Progenitor cell of endocrine pancreas (in vitro differentiated cells): Measurements from ENCODE around the gene CENPP. TPM values are rescaled to one million over a fixed set of nuclear protein-coding genes. Genes with fewer than 3 reads are reported as not detected.
A peak's percentile ranks its signal among the peaks of the same experiment; 100 is the strongest.

Experiments used
- DNase-seq: peaks from one replicate; pipeline ENCODE4 v3.0.0; 2021; ENCODE audit warnings: low spot score; ENCODE audit not compliant: unreplicated experiment
- H3K27ac Mint-ChIP-seq: 2 replicates; pipeline ENCODE4 v1.8.0; 2021; ENCODE audit warnings: mild to moderate bottlenecking, moderate library complexity, mixed read lengths
- H3K27me3 Mint-ChIP-seq: 2 replicates; pipeline ENCODE4 v1.8.0; 2021; ENCODE audit warnings: mixed read lengths
- H3K36me3 Mint-ChIP-seq: 2 replicates; pipeline ENCODE4 v1.8.0; 2022; ENCODE audit warnings: mixed read lengths; ENCODE audit not compliant: insufficient read depth
- H3K4me1 Mint-ChIP-seq: 2 replicates; pipeline ENCODE4 v1.8.0; 2021; ENCODE audit warnings: low read depth, mixed read lengths
- H3K4me3 Mint-ChIP-seq: 2 replicates; pipeline ENCODE4 v1.8.0; 2021; ENCODE audit warnings: low read depth, mild to moderate bottlenecking, moderate library complexity, mixed read lengths
- H3K9me3 Mint-ChIP-seq: 2 replicates; pipeline ENCODE4 v1.8.0; 2021; ENCODE audit warnings: low read depth, mixed read lengths
- total RNA-seq: library from RNA; stranded (reverse); gene quantifications from 2 replicates; pipeline ENCODE4 v1.2.1, GENCODE V29; 2021
- TF ChIP-seq, protein P1 (sequence below): fragments of 200-600 bp; sonication (generic); IDR thresholded peaks from one replicate; pipeline ENCODE4 v1.5.0; 2021; ENCODE audit warnings: antibody characterized with exemption, mild to moderate bottlenecking; ENCODE audit not compliant: unreplicated experiment

CENPP gene
- total RNA-seq, 1 donor from 2014 or later: 5.0 TPM

DNA sequence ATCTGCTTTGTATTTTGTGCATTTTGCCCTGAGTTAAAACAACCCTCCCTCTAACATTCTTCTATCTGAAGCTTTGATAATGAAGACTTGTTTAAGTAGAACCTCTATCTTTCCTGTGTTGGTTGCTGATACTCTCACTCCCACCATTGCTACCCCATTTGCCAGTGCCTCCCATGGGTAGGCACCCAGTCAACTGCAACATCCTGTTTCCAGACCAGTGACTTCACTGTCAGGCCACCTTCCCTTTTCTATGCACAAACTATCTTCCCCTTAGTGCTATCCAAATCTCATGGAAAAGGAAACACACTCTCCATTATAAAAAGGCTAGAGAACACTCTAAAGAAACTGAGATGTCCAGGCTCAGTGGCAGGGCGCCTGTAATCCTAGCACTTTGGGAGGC, 26.6 kb upstream of the CENPP start:
- Mint-ChIP-seq H3K36me3 (peaks cover 10% of the 10 kb centered on the region), H3K27me3 (no peaks in the 10 kb centered on the region), H3K4me3 (no peak overlapping the region), H3K9me3 (no peaks in the 10 kb centered on the region), H3K27ac (no peak overlapping the region), H3K4me1 (peaks cover 17% of the 10 kb centered on the region)
- DNase-seq: no peak
- TF ChIP-seq, protein P1, sequence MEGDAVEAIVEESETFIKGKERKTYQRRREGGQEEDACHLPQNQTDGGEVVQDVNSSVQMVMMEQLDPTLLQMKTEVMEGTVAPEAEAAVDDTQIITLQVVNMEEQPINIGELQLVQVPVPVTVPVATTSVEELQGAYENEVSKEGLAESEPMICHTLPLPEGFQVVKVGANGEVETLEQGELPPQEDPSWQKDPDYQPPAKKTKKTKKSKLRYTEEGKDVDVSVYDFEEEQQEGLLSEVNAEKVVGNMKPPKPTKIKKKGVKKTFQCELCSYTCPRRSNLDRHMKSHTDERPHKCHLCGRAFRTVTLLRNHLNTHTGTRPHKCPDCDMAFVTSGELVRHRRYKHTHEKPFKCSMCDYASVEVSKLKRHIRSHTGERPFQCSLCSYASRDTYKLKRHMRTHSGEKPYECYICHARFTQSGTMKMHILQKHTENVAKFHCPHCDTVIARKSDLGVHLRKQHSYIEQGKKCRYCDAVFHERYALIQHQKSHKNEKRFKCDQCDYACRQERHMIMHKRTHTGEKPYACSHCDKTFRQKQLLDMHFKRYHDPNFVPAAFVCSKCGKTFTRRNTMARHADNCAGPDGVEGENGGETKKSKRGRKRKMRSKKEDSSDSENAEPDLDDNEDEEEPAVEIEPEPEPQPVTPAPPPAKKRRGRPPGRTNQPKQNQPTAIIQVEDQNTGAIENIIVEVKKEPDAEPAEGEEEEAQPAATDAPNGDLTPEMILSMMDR: no peak

DNA sequence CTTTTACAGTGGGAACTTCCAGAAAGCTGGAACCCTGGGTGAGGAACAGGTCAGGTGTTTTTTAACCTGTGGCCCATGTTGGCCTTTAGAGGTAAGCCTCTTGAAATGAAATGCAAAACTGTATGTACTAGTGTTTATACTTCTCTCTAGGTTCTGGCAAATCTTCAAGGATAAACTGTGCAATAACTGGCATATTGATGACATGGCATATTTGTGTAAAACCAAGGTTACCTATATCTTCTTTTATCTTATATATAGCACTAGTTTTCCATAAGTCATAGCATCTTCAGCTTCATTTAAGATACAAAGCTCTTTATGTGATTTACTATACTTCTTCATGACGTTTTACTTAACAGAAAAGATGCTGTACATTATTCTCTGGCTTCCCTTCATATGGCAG, 24.8 kb upstream of the CENPP start:
- TF ChIP-seq, protein P1: no peak
- H3K27ac Mint-ChIP-seq: no peak overlapping the region
- DNase-seq: no peak
- no peaks in the 10 kb centered on the region for H3K27me3 Mint-ChIP-seq
- peaks cover 2% of the 10 kb centered on the region for H3K4me1 Mint-ChIP-seq
- no peak overlapping the region for H3K4me3 Mint-ChIP-seq
- H3K9me3 Mint-ChIP-seq: no peaks in the 10 kb centered on the region
- peaks cover 16% of the 10 kb centered on the region for H3K36me3 Mint-ChIP-seq

DNA sequence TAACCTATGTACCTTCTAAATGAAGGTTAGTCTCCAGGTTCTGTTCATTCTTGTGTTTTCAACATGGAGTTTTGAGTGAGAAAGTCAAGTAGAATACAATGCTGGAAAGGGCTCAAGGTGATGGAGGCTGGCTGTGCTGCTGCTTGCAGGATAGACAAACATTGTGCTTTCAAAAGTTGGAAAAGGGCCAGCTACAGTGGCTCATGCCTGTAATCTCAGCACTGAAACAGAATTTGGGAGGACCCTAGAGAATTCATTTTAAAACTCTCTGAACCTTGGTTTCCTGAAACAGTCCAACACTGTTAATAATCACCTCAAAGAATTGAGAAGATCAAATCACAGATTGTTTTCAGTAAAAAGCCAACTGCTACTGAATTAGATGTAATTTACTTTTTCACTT, 16.9 kb upstream of the CENPP start:
- TF ChIP-seq, protein P1: no peak
- Mint-ChIP-seq H3K27ac (no peak overlapping the region), H3K9me3 (no peaks in the 10 kb centered on the region), H3K27me3 (no peaks in the 10 kb centered on the region), H3K4me1 (peaks cover 5% of the 10 kb centered on the region), H3K4me3 (no peak overlapping the region), H3K36me3 (peaks cover 25% of the 10 kb centered on the region)
- DNase-seq: no peak

DNA sequence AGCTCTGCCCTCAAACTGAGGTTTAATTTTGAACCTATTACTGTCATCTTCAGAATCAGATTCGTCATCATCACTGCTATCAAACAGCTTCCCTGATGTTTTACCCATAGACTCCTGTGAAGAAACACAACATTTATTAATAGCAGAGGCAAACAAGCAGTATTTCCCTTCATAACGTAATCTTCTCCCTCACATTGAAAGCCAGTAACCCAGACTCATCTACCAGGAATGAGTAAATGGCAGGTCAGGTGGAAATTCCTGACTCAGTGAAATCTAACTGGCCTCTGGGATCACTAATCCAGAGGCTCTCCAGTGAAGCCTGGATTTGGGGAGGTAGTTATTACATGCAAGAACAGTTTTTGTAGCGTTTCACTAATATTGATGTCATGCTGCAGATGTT, 15.2 kb upstream of the CENPP start:
- Mint-ChIP-seq H3K36me3 (peaks cover 24% of the 10 kb centered on the region), H3K9me3 (no peaks in the 10 kb centered on the region), H3K4me1 (peaks cover 5% of the 10 kb centered on the region), H3K27me3 (no peaks in the 10 kb centered on the region), H3K27ac (no peak overlapping the region), H3K4me3 (no peak overlapping the region)
- TF ChIP-seq, protein P1: no peak
- no peak for DNase-seq

DNA sequence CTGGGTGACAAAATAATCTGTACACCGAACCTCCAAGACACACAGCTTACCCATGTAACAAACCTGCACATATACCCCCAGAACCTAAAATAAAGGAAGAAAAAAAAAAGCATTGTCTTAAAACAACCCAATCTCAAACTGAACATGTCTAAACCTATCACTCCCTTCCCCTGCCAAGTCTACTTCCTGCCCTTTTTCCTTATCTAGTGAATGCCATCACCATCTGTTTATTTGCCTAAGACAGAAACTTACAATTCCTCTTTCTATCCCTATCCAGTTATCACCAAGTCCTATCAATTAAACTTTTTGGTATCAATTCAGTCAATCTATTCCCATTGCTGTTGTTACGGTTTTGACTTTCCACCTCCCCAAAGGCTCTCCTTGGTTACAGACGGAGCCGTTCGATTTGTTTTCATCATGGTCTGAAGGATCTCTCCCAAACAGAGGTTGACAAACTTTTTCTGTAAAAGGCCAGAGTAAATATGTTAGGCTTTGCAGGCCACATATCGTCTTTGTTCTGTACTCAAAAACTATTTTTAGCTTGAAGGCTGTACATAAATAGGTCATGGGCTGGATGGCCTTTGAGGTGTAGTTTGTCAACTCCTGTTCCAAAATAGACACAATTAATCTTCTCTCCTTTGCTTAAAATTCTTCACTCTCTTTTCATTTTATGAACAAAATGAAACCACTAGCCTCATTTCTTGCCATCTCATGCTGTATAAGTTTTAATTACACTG, 12.7 kb upstream of the CENPP start:
- no peaks in the 10 kb centered on the region for H3K27me3 Mint-ChIP-seq
- H3K27ac Mint-ChIP-seq: peak overlapping the region; percentile 9
- no peak overlapping the region for H3K4me3 Mint-ChIP-seq
- H3K36me3 Mint-ChIP-seq: peaks cover 25% of the 10 kb centered on the region
- no peak for DNase-seq
- peaks cover 5% of the 10 kb centered on the region for H3K4me1 Mint-ChIP-seq
- H3K9me3 Mint-ChIP-seq: no peaks in the 10 kb centered on the region
- TF ChIP-seq, protein P1: no peak
